Stimulated activated naive B cell treated with anti-CD40 and anti-IgM and Interleukin-4, amounts not matched to agents 10 μg/mL and 1 μg/mL and 100 μg/mL, for 72 hours (primary cell): ENCODE results near the gene CNTROB.

Experiments used
- ATAC-seq, 2 donors: fragments of 150-1000 bp; cut with Tn5 transposase; replicated peaks; 2 replicates each; pipeline ENCODE4 v1.10.0; 2021; ENCODE audit warnings: moderate library complexity in 1 of 2
- DNase-seq: peaks from one replicate; pipeline ENCODE4 v3.0.0; 2021
- H3K27ac Mint-ChIP-seq: one replicate; pipeline ENCODE4 v1.8.0; 2022; ENCODE audit warnings: mild to moderate bottlenecking, mixed read lengths
- H3K27me3 Mint-ChIP-seq, 2 donors: one replicate each; pipeline ENCODE4 v1.8.0; 2022; ENCODE audit warnings: mixed read lengths in 2 of 2
- H3K36me3 Mint-ChIP-seq, 2 donors: one replicate each; pipeline ENCODE4 v1.8.0; 2022; ENCODE audit warnings: mixed read lengths in 2 of 2, mild to moderate bottlenecking in 1 of 2
- H3K4me1 Mint-ChIP-seq, 2 donors: one replicate each; pipeline ENCODE4 v1.8.0; 2022; ENCODE audit warnings: mixed read lengths in 2 of 2, mild to moderate bottlenecking in 1 of 2
- H3K4me3 Mint-ChIP-seq, 2 donors: one replicate each; pipeline ENCODE4 v1.8.0; 2022; ENCODE audit warnings: mild to moderate bottlenecking in 2 of 2, mixed read lengths in 2 of 2, moderate library complexity in 1 of 2
- H3K9me3 Mint-ChIP-seq, 2 donors: one replicate each; pipeline ENCODE4 v1.8.0; 2022; ENCODE audit warnings: mixed read lengths in 2 of 2, mild to moderate bottlenecking in 1 of 2

CNTROB gene

DNA sequence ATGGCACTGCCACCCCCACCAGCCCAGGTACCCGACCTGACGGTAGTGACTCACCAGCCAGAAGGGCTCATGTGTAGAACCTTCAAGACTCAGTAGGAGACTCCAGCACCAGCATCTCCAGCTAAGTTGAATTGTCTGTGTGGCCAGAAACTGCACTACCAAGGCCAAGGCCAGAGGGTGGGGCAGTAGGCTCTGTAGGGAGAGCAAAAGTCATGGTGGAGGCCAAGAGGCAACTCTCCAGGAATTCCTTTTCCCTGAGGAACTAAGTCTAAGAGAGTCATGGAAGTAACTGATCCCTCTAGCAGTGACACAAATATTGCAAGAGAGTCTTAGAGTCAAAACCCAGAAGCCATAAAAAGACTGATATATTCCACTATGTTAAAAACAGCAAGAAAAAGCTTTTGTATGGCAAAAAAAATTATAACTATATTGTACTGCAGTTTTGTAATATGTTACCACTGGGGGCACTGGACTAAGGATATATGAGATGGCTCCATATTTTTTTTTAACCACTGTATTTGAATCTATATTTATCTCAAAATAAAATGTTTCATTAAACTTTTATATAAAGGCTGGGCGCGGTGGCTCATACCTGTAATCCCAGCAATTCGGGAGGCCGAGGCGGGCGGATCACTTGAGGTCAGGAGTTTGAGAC, 40.3 kb downstream of the CNTROB start:
- ATAC-seq, result no peak
- Mint-ChIP-seq H3K27ac (no peak overlapping the region), H3K27me3 (peaks cover 20 to 31% of the 10 kb centered on the region in 2 donors), H3K4me1 (no peaks in the 10 kb centered on the region), H3K36me3 (peaks cover 7 to 18% of the 10 kb centered on the region in 2 donors), H3K4me3 (no peak overlapping the region), H3K9me3 (peaks cover 12 to 15% of the 10 kb centered on the region in 2 donors)
- DNase-seq, result no peak

GRCh38 chr17:7974638-7975131, 42.7 kb downstream of the CNTROB start:
- ATAC-seq (no peak), DNase-seq (no peak)
- H3K4me3 Mint-ChIP-seq, result no peak overlapping the region
- H3K4me1 Mint-ChIP-seq, result no peaks in the 10 kb centered on the region
- H3K36me3 Mint-ChIP-seq, result peaks cover 7 to 18% of the 10 kb centered on the region in 2 donors
- peaks cover 12 to 15% of the 10 kb centered on the region in 2 donors for H3K9me3 Mint-ChIP-seq
- no peak overlapping the region for H3K27ac Mint-ChIP-seq
- peaks cover 25 to 40% of the 10 kb centered on the region in 2 donors for H3K27me3 Mint-ChIP-seq

DNA sequence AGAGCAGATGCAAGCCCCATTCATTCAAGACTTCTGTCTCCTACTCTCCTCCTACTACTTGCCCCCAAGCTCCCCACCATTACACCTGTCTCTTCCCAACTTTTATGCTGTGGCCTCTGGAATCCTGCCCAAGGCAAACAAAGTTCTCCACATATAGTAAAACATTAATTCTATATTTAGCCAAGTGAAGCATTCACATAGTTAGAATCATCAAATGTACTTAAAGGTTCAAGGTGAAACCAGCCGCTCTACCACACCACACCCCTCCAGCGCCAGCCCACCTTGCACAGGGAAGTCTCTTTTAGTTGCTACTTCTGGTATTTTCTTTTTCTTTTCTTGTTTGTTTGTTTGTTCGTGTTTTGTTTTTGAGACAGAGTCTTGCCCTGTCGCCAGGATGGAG, 45.0 kb downstream of the CNTROB start:
- H3K27me3 Mint-ChIP-seq, result peaks cover 25 to 42% of the 10 kb centered on the region in 2 donors
- no peak overlapping the region for H3K4me3 Mint-ChIP-seq
- no peak overlapping the region for H3K27ac Mint-ChIP-seq
- peaks cover 12 to 15% of the 10 kb centered on the region in 2 donors for H3K9me3 Mint-ChIP-seq
- no peak for DNase-seq
- no peak for ATAC-seq
- no peaks in the 10 kb centered on the region for H3K4me1 Mint-ChIP-seq
- peaks cover 7 to 18% of the 10 kb centered on the region in 2 donors for H3K36me3 Mint-ChIP-seq

GRCh38 chr17:7977805-7978204, 45.8 kb downstream of the CNTROB start:
- Mint-ChIP-seq H3K4me3 (no peak overlapping the region), H3K4me1 (no peaks in the 10 kb centered on the region), H3K27ac (no peak overlapping the region), H3K36me3 (peaks cover 7 to 18% of the 10 kb centered on the region in 2 donors), H3K27me3 (peaks cover 25 to 46% of the 10 kb centered on the region in 2 donors), H3K9me3 (peaks cover 12 to 15% of the 10 kb centered on the region in 2 donors)
- ATAC-seq (no peak), DNase-seq (no peak)

DNA sequence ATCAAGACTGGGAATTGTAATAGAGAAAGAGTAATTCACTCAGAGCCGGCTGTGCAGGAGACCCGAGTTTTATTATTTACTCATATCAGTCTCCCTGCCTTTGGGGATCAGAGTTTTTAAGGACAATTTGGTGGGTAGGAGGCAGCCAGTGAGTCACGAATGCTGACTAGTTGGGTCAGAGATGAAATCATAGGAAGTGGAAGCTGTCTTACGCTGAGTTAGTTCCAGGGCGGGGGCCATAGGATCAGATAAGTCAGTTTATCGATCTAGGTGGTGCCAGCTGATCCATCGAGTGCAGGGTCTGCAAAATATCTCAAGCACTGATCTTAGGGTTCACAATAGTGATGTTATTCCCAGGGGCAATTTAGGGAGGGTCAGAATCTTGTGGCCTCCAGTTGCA, 50.2 kb downstream of the CNTROB start:
- Mint-ChIP-seq H3K27ac (no peak overlapping the region), H3K36me3 (no peaks in the 10 kb centered on the region)
- DNase-seq, result no peak

GRCh38 chr17:7982666-7983065, 50.7 kb downstream of the CNTROB start:
- Mint-ChIP-seq H3K27me3 (peaks cover 20 to 46% of the 10 kb centered on the region in 2 donors), H3K36me3 (no peaks in the 10 kb centered on the region), H3K4me3 (no peak overlapping the region), H3K4me1 (no peaks in the 10 kb centered on the region), H3K27ac (no peak overlapping the region), H3K9me3 (no peaks in the 10 kb centered on the region)
- DNase-seq, result no peak
- ATAC-seq, result no peak

More for the DNA sequence above, 50.2 kb downstream of the CNTROB start:
- H3K9me3 Mint-ChIP-seq, result no peaks in the 10 kb centered on the region
- peaks cover 18 to 46% of the 10 kb centered on the region in 2 donors for H3K27me3 Mint-ChIP-seq
- no peaks in the 10 kb centered on the region for H3K4me1 Mint-ChIP-seq
- ATAC-seq, result no peak
- no peak overlapping the region for H3K4me3 Mint-ChIP-seq

DNA sequence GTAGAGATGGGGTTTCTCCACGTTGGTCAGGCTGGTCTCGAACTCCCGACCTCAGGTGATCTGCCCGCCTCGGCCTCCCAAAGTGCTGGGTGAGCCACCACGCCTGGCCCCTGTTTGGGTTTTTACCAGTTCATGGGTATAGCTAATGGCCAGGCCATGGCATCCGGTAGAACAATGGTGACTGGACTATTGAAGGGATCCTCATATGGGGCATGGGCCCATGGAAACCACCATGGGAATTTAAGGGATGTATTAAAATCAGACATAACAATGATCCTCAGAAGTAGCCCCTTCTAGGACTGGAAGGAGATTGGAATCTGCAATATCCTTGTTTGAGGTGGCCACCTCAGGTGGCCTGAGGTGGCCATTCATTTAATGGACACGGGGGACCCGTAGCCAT, 52.9 kb downstream of the CNTROB start:
- Mint-ChIP-seq H3K9me3 (no peaks in the 10 kb centered on the region), H3K4me1 (peaks cover 8 to 11% of the 10 kb centered on the region in 2 donors), H3K4me3 (no peak overlapping the region), H3K27ac (no peak overlapping the region), H3K36me3 (no peaks in the 10 kb centered on the region), H3K27me3 (peaks cover 19 to 43% of the 10 kb centered on the region in 2 donors)
- DNase-seq (no peak), ATAC-seq (no peak)

- no peaks in the 10 kb centered on the region for H3K9me3 Mint-ChIP-seq
- H3K27me3 Mint-ChIP-seq, result peaks cover 11 to 36% of the 10 kb centered on the region in 2 donors
- H3K4me3 Mint-ChIP-seq, result no peak overlapping the region
- no peak overlapping the region for H3K27ac Mint-ChIP-seq
- ATAC-seq, result no peak
- DNase-seq, result no peak
- peaks cover 11 to 21% of the 10 kb centered on the region in 2 donors for H3K4me1 Mint-ChIP-seq
- H3K36me3 Mint-ChIP-seq, result no peaks in the 10 kb centered on the region
Measured at GRCh38 chr17:7987112-7987893, 55.3 kb downstream of the CNTROB start.

GRCh38 chr17:7988750-7989178, 56.8 kb downstream of the CNTROB start:
- Mint-ChIP-seq H3K27ac (no peak overlapping the region), H3K4me1 (peaks cover 11 to 21% of the 10 kb centered on the region in 2 donors), H3K36me3 (no peaks in the 10 kb centered on the region), H3K4me3 (peak overlapping the region in 1 of 2 donors; percentile 86), H3K27me3 (peaks cover 7 to 26% of the 10 kb centered on the region in 2 donors), H3K9me3 (no peaks in the 10 kb centered on the region)
- ATAC-seq (peak; percentile 69 to 71), DNase-seq (peak; percentile 49)

GRCh38 chr17:7989781-7990655, 58.0 kb downstream of the CNTROB start:
- Mint-ChIP-seq H3K9me3 (no peaks in the 10 kb centered on the region), H3K27me3 (peaks cover 7 to 29% of the 10 kb centered on the region in 2 donors), H3K4me1 (peaks cover 11 to 21% of the 10 kb centered on the region in 2 donors), H3K36me3 (no peaks in the 10 kb centered on the region), H3K27ac (no peak overlapping the region), H3K4me3 (peak overlapping the region; percentile 74 to 86)
- ATAC-seq (peak; percentile 87 to 92), DNase-seq (peak; percentile 83)

DNA sequence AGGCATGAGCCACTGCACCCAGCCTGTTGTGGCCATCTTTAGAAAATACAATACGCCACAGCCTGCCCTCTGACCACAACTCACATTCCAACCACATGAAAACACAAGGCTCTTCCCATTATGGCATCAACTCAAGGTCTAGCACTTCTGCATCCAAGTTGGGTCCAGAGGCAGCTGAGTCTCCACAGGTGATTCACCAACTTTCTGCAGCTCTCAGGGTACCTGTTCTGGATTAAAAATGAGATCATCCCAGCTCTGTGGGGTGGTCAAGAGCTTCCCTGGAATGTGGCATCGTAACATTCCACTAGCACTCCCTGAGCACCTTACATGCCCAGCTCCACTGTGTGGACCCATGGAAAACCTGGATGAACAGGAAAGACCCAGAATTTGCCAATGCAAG, 60.5 kb downstream of the CNTROB start:
- no peaks in the 10 kb centered on the region for H3K36me3 Mint-ChIP-seq
- peaks cover 12 to 29% of the 10 kb centered on the region in 2 donors for H3K4me1 Mint-ChIP-seq
- DNase-seq (no peak), ATAC-seq (no peak)
- H3K27me3 Mint-ChIP-seq, result peaks cover 3 to 17% of the 10 kb centered on the region in 2 donors
- no peaks in the 10 kb centered on the region for H3K9me3 Mint-ChIP-seq
- H3K27ac Mint-ChIP-seq, result no peak overlapping the region
- H3K4me3 Mint-ChIP-seq, result no peak overlapping the region

DNA sequence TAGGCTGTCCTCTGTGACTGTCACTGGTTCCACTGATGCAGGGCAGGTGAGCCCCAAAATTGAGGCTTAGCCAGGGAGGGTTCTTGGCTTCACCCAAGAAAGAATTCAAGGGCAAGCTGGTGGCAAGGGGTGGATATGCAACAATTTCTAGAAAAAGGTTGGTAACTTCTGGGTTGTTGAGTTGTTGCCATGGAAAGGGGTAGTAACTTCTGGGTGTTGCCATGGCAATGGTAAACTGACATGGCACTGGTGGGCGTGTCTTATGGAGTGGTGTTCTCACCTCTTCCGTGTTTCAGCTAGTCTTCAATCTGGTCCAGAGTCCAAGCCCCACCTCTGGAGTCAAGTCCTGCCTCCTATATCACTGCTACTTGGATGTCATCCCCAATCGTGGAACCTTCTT, 60.9 kb downstream of the CNTROB start:
- peaks cover 12 to 29% of the 10 kb centered on the region in 2 donors for H3K4me1 Mint-ChIP-seq
- ATAC-seq (no peak), DNase-seq (no peak)
- H3K36me3 Mint-ChIP-seq, result no peaks in the 10 kb centered on the region
- H3K27ac Mint-ChIP-seq, result no peak overlapping the region
- peaks cover 0 to 16% of the 10 kb centered on the region in 2 donors for H3K27me3 Mint-ChIP-seq
- no peak overlapping the region for H3K4me3 Mint-ChIP-seq
- H3K9me3 Mint-ChIP-seq, result no peaks in the 10 kb centered on the region

DNA sequence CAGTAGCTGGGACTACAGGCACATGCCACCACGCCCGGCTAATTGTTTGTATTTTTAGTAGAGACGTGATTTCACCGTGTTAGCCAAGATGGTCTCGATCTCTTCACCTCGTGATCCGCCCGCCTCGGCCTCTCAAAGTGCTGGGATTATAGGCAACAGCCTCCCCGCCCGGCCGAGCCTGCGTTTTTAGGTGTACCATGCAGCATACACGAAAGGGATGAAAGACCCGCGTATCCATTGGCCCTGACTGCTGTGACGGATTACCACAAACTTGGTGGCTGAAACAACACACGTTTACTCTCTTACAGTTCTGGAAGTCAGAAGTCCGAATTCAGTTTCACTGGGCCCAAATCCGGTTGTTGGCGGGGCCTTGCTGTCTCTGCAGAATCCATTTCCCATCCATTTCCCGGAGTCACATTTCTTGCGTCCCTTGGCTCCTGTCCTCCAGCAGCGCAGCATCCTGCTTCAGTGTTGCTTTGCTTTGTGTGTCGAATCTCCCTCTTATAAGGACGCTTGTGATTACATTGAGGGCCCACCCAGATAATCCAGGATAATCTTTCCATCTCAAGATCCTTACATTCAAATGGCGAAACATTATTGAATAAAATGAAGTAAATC, 62.1 kb downstream of the CNTROB start:
- Mint-ChIP-seq H3K4me3 (no peak overlapping the region), H3K36me3 (no peaks in the 10 kb centered on the region), H3K4me1 (peaks cover 10 to 26% of the 10 kb centered on the region in 2 donors), H3K27ac (no peak overlapping the region), H3K27me3 (peaks cover 6 to 20% of the 10 kb centered on the region in 2 donors), H3K9me3 (no peaks in the 10 kb centered on the region)
- DNase-seq (no peak), ATAC-seq (no peak)
